Stimulated activated CD8-positive, alpha-beta memory T cell treated with anti-CD3 and anti-CD28 coated beads, Interleukin-2, amount 100 ng/mL, for 48 hours (primary cell): ENCODE measurements around the gene CHST4.
"Not testable (repeated sequence)": the region's sequence is repeated elsewhere in the genome, so short reads cannot be mapped to it uniquely, and the experiment has no call there.

ENCODE experiments used
- DNase-seq, 2 donors: peaks; one replicate each; pipeline ENCODE4 v3.0.0-alpha.2; 2020; ENCODE audit warnings: low read depth in 2 of 2

The CHST4 gene

GRCh38 chr16:71526111-71526631 is at the start of gene CHST4:
Gene CHST4 (plus strand): TSS chr16:71526426. CDS start chr16:71536678, 10,252 bp downstream.
- no peak for DNase-seq

GRCh38 chr16:71476457-71477124 is 49.6 kb upstream of the CHST4 start:
- DNase-seq = no peak

- DNase-seq = no peak
Measured at GRCh38 chr16:71479420-71479819, 46.8 kb upstream of the CHST4 start.

- no peak for DNase-seq
Measured at GRCh38 chr16:71480956-71481355, 45.3 kb upstream of the CHST4 start.

- no peak for DNase-seq
Measured at GRCh38 chr16:71482569-71482968, 43.7 kb upstream of the CHST4 start.

- peak; percentile 47 to 65 for DNase-seq
Measured at GRCh38 chr16:71484006-71484893, 42.0 kb upstream of the CHST4 start.

- DNase-seq = no peak
Measured at GRCh38 chr16:71489122-71489521, 37.1 kb upstream of the CHST4 start, which contains the start of gene ZNF19. Gene ZNF19 (minus strand): TSS chr16:71489324. CDS start chr16:71482114, 7,210 bp downstream.

- no peak for DNase-seq
Measured at GRCh38 chr16:71490361-71490760, 35.9 kb upstream of the CHST4 start.

GRCh38 chr16:71491054-71491453 is 35.2 kb upstream of the CHST4 start:
- no peak for DNase-seq

- DNase-seq = no peak
Measured at GRCh38 chr16:71492786-71493185, 33.4 kb upstream of the CHST4 start.

- no peak for DNase-seq
Measured at GRCh38 chr16:71493213-71493612, 33.0 kb upstream of the CHST4 start.

- DNase-seq = no peak
Measured at GRCh38 chr16:71498031-71498430, 28.2 kb upstream of the CHST4 start.

- DNase-seq = peak in 1 of 2 donors; percentile 8
Measured at GRCh38 chr16:71499775-71500364, 26.4 kb upstream of the CHST4 start.

- no peak for DNase-seq
Measured at GRCh38 chr16:71500964-71501363, 25.3 kb upstream of the CHST4 start.

- no peak for DNase-seq
Measured at GRCh38 chr16:71501547-71501946, 24.7 kb upstream of the CHST4 start.

- not testable (repeated sequence) for DNase-seq
Measured at GRCh38 chr16:71504051-71504450, 22.2 kb upstream of the CHST4 start.

GRCh38 chr16:71504901-71505300 is 21.3 kb upstream of the CHST4 start:
- no peak for DNase-seq

- DNase-seq = no peak
Measured at GRCh38 chr16:71507061-71507460, 19.2 kb upstream of the CHST4 start.

GRCh38 chr16:71513302-71513701 is 12.9 kb upstream of the CHST4 start:
- no peak for DNase-seq

- DNase-seq = no peak
Measured at GRCh38 chr16:71514476-71514875, 11.8 kb upstream of the CHST4 start.

- DNase-seq = no peak
Measured at GRCh38 chr16:71515026-71515425, 11.2 kb upstream of the CHST4 start.

GRCh38 chr16:71520550-71520949 is 5.7 kb upstream of the CHST4 start:
- no peak for DNase-seq
